Left colon (tissue), 2 donors: Measurements from ENCODE around the gene AMN. TPM values are rescaled to one million over a fixed set of nuclear protein-coding genes. Genes with fewer than 3 reads are reported as not detected.

Experiments used
- ATAC-seq: fragments of 200-7000 bp; cut with Tn5 transposase; one replicate; pipeline ENCODE4 v1.9.1; 2020; ENCODE audit warnings: mild to moderate bottlenecking, moderate library complexity
- DNase-seq, 2 donors: peaks; one replicate each; pipeline ENCODE4 v3.0.0-alpha.2; 2020
- intact Hi-C, 2 donors: fragments of 100-400 bp; cut with DNase I in 1 of 2; cut with micrococcal nuclease in 1 of 2; formaldehyde crosslinking; loops; one replicate each; pipeline versions ENCODE4 v1.11.2 to v1.14.0; 2022; cut with DNase I, micrococcal nuclease
- total RNA-seq, 2 donors: library from RNA; stranded (reverse); fragmentation: NEBNext Ultra II Directional; extraction: Animal tissue kit (Norgen Biotek cat#: 25700); gene quantifications; one replicate each; pipeline ENCODE4 v1.2.1, GENCODE V29; 2021
- donor health status: DM: no; HTN: no; CAD: no.
- donor health status: DM: yes; HTN: yes; CAD: no.

The AMN gene
- total RNA-seq, 2 donors from 2014 or later, result 186 to 331 TPM

DNA sequence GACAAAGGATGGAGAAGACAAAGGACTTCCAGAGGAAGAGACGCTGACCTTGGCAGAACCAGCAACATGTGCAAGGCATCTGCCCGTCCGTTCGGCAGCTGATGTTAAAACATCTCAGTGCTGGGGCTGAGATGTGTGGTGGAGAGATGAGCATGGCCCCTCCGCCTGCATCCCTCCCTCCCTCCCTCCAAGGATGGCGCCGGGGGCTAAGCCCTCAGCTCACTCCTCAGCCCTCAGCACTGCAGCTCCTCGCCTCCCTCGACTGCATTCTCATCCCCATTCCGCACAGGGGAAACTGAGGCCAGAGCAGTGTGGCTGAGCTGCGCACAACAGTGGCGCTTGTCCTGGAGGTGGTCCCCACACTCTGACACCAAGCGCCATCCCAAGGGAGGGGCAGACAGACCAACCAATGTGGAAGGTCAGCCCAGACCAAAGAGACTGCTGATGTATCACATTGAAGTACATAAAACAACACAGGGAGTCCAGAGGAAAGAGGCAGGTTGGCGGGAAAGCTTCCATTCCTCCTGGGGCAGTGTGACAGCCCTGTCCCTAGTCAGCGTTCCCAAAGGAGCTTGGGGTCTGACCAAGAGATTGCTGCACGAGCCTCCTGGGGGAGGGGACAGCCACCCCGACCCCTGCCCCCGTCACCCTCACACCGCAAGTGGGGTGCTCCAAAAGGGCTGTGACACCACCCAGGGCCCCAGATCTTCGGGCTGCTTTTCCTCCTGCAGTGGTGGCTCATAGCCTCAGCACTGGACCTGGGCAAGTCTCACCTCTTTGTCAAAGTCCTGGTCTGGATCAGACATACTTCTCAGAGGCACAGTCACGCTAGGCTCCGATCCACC is 15.1 kb downstream of the AMN start:
- intact Hi-C loops, result no loop called here
- no peak for ATAC-seq
- DNase-seq, result no peak

DNA sequence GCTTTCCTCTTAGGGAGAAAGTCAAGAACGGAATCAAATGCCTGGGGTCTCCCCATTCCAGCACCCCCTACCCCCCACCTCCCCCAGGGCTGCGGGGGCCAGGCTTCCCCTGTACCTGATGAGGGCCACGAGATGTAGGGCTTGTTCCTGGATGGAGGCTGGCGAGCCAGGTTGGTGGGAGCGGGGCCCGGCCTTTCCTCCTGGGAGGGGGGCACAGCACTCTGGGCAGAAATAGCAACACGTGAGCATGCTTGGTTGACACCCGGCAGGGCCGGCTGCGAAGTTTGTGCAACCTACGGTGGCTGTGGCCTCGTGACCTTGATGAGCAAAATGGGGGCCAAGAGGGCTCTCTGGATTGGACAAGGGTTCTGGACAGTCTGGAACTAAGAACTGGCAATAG is 15.7 kb downstream of the AMN start:
- intact Hi-C loops, result no loop called here
- ATAC-seq (no peak), DNase-seq (no peak)

DNA sequence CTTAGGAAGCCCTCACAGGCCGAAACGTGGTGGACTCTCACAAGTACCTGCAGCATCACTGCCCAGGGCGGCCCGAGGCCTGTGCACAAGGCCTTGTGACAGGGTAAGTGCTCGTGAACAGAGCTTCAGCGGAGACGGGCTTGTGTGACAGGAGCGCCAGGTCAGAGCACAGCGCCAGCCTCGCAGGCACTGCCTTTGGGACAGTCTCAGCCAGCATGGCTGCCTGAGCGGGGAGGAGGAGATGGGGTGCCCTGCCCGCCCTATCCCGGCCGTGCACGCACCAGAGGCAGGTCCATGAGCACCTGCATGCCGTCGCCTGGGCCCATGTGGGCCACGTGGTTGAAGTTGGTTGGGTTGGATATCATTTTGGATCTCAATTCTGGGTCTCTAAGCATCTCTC is 16.9 kb downstream of the AMN start:
- DNase-seq (no peak), ATAC-seq (no peak)
- intact Hi-C loops, result no loop called here

DNA sequence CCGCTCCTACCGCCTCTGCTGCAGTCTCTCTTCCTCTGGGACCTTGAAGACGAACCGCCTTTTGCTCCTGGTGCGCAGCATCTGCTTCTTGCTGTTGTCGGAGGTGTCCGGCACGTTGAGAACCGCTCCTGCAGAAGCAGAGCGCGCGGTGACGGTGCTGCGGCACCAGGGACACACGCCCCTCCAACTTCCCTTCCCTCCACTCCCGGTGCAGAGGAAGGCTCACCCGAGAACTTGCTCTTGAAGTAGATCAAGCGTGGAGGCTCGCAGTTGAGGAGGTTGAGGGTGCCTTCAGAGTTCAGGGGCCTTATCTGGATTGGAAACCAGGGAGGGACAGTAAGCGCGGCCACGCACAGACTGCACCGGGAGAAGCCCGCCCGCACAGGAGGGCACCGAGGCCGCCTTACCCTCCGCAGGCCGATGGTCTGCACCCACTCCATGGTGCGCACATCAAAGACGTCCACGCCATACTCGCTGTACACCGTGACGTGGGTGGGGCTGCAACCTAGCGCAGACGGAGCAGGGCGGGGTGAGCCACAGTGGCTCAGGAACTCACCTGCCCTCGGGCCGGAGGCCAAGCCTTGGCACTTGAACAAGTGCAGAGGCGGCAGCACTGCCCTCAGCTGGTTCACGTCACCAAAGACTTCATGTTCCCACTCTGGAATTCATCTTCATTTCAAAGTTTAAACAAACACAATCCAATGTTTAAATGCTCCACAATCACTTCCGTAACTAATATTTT is 17.5 kb downstream of the AMN start:
- peak; percentile 92 for ATAC-seq
- DNase-seq, result peak; percentile 73 to 74
- intact Hi-C loops, result no loop called here

DNA sequence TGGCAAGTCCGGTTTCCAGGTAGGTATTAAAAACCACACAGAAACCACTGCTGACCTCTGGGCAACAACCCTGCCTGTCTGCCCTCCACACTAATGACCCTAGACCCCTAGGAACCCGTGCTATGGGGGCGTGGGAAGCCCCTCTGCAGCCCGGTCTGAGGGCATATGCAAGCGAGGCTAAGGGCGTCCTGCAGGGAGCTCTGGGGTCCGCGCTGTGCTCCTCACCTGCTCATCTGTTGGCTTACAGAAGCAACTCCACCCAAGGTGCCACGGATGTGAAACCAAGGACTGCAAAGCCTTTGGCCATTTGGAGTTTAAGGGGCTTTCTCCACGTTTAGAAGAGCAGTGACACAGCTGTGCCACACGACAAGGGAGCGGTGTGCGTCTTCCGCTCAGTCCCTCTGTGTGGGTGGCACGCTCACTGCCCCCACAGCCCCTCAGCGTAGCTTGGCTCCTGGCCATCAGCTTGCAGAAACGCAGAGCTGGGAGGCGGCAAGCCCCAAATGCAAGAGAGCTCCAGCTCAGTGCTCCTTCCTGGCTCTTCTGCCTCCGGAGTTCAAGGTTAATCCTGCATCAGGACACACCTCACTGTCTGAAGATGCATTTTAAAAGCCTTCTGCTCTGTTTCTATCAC is 18.4 kb downstream of the AMN start:
- no peak for ATAC-seq
- DNase-seq, result no peak
- intact Hi-C loops, result no loop called here

DNA sequence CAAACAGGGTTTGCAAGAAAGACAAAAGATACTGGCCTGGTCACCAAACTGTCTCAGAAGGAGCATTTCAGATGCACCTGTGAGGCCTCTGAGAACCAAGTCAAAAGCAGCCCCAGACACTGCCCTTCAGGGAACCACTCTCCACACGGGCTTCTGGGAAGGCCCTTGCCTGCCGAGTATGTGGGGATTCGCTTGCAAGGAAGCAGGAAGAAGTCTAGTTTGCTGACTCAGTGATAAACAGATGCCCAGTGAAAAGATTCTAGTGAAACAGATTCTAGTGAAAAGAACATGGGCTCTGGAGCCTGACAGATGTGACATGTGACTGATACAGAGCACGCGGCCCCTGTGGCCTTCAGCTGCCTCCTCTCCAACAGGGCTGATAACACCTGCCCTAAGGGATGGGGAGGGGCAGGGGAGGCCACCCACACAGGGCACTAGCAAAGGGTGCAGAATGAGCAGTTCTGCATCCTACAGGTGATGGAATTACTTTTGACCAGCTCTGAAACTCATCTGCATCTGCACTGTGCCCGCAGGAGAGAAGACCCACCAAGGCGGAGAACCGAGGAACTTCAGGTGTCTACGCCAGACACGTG is 19.1 kb downstream of the AMN start:
- ATAC-seq (no peak), DNase-seq (no peak)
- intact Hi-C loops, result no loop called here

DNA sequence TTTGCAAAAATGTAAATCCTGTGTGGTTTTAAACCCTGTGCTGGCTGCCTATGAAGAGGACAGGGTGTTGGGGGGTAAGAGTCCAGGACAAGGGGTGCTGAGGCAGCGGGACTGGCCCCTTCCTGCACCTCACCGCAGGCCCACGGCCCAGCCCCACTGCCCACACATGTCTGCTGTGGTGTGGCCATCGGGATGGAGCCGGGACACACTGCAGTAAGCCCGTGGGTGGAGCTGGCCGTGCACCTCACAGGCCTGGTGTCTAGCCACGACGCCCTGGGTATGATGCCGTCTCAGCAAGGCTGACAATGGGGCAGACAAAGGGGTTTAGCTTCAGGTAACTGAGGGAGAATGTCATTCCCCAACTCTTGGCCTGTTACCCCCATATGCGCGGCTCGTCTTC is 19.6 kb downstream of the AMN start:
- ATAC-seq (no peak), DNase-seq (no peak)
- intact Hi-C loops, result no loop called here

DNA sequence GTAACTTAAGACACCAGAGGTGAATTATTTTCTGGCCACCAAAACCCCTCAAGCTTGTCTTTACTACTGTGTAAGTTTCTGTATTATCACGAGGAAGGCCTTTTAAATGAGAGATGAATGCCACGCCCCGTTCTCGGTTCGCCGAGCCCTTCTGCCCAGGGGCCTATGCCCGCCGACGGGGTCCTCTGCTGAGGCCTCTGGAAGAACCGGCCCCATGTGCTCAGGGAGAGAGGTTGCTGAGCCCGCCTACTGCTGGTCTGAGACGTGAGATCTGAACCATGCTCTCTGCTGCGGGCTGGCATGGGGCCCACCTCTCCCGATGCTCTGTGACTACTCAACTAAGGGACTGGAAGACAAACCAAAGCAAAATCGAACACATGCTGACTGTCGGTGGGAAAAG is 21.0 kb downstream of the AMN start:
- no peak for ATAC-seq
- intact Hi-C loops, result no loop called here
- DNase-seq, result no peak

DNA sequence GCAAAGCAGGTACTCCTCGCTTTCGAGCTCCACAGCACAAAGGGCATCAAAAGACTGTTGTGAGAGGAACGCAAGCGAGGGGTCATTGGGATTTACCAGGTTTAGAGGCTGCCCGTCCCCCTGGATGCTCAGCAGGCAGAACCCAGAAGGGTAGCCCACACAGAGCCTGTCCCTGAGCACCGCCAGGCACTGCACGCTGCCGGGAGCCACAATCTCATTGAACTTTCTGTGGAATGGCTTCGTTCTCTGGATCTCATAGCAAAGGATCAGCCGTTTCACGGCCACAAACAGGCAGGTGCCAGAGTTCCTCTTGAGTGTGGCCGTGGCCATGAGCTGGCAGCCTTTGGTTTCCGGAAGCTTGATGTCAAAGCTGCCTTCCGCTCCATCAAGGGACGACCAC is 21.5 kb downstream of the AMN start:
- DNase-seq (no peak), ATAC-seq (no peak)
- intact Hi-C loops, result no loop called here

DNA sequence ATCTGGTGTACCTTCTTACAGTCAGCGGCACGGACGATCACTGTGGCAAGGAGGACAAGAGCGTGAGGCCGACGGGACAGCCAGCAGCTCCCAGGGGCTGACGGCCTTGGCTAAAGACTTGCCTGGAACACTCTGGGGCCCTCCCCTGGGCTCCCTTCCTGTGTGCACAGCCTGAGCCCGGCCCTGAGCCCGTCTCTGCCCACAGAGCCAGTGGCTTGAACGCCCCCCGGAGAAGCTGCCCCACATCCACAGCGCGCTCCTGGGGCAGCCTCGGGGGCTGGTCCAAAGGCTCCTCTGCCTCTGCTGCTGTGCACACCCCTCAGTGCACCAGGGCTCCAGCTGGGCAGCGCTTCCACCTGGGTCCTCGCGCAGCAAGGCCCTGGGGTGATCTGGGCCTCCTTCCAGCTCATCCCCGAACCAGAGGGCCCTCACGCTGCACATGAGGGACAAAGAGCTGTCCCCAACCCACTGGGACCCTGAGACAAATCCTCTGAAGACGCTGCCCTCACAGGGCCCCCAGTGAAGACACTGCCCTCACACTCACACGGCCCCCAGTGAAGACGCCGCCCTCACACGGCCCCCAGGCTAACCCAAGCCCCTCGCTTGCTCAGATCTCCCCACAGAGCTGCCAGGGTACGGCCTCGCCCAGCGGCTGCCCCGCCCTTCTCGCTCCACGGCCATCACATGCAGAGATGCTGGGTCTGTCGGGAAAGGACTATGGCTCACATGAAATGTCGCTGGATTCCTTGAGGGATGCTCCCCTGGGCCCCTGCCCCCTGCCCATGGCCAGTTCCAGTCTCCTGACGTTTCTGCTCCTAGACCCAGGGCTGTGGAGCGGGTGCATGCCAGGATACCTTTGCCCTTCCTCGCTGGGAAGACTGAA is 22.2 kb downstream of the AMN start:
- ATAC-seq, result no peak
- no peak for DNase-seq
- intact Hi-C loops, result no loop called here

DNA sequence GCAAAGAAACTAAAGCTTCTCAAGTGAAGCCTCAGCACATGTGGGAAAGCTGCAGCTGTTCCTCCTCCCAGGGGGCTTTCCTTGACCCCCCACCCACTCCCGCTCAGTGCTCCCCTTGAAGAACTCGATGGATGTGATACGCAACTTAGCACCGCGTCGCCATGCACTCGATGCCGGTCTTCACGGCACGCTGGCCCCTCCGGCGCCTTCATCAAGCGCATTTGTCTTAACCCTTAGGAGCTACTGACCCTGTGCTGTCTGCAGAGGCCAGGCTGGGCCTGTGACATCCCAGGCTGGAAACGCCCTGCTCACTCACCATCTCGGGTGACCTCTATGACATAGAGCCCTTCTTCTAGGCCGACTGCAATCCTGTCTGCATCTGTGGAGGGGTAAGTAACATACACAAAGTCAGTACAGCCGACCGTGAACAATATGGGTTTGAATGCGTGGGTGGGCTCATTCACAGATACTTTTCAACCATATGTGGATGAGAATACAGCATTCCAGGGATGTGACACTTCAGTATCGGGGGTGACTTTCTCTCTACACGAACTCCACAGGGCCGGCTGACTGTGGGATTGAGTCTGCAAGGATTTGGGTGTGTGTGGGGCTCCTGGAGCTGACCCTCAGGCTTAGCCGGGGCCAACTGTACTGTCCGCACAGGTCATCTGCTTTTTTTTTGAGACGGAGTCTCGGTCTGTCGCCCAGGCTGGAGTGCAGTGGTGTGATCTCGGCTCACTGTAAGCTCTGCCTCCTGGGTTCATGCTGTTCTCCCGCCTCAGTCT is 23.1 kb downstream of the AMN start:
- no peak for ATAC-seq
- no peak for DNase-seq
- intact Hi-C loops, result no loop called here

DNA sequence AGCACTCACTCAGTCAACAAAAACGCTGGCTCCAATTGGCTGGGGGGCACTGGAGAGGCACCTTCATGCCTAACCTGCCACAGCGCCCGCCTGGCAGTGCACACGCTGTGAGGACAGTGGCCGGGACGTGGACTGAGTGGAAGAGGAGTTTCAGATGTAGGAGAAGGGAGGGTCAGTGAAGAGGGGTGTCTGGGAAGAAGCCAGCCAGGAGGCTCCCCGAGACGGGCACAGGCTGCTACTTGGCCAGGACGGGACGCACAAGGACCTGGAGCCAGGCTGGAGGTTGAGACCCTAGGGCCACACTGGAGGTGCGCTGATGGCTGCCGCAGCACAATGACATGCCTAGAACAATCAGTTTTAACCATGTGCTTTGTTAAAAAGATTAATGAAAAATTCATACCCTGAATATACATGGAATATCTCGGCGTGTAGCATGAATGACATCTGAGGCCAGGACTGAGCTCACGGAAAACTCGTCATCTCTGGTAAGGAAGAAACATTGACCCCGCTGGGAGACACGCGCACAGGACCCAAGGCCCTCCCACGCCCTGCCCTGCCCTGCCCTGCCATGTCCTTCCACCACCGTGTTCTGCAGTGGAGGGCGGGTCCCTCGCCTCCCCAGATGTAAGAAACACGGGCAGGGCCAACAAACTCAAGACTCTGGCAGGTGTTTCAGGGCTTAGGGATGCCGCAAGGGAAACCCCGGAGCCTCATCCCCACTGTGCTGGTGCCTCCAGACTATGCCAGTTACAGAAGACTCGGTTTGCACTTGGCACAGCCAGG is 25.0 kb downstream of the AMN start:
- DNase-seq (no peak), ATAC-seq (peak; percentile 72)
- intact Hi-C loops, result no loop called here

DNA sequence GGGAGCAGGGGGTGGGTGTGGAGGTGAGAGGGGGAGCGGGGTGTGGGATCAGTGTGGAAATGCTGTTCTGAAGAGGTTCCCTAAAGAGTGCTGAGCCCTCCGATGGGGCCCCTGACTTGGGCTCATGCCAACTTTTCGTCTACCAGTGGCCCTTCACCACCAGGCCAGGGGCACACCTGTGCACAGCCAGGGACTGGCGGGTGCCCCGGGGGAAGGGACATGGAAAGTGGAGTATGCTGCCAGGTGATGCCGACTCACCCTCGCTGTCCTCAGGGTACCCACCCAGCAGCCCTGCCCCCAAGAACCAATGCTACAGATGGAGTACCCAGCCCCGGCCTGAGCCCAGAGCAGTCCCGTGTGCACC is 26.2 kb downstream of the AMN start:
- ATAC-seq, result no peak
- DNase-seq, result no peak
- intact Hi-C loops, result no loop called here

DNA sequence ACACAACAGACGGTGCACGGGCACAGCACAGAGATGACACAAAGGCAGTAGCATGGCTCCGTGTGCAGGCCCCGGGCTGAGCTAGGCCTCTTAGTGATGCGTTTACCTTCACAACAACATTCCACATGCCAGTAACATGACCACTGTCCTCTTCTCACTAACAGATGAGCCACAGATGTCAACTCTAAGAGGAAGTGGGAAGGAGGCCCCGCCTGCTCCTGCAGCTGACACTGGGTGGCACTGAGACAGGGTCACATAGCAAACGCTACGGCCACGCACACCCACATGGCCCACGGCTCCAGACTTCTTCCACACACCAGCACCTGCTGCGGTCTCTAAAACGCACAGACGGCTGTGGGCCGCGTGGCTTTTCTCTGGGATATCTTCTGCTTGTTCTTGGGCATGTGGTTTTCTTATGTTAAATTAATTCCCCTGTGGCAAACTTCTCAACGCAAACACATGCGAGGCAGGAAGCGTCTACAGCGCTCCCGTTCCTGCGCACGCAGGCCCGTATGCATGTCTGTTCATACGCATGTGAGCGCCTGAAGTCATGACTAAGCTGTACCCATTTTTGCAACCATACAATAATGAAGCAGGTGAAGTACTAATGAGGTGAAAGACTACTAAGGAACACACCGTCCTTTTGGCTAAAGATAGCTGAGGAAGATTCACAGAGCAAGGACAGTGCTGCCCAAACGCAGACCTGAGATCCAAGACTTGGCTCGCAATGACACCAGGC is 26.8 kb downstream of the AMN start:
- ATAC-seq (peak; percentile 30), DNase-seq (peak in 1 of 2 donors; percentile 46)
- intact Hi-C loops, result no loop called here

DNA sequence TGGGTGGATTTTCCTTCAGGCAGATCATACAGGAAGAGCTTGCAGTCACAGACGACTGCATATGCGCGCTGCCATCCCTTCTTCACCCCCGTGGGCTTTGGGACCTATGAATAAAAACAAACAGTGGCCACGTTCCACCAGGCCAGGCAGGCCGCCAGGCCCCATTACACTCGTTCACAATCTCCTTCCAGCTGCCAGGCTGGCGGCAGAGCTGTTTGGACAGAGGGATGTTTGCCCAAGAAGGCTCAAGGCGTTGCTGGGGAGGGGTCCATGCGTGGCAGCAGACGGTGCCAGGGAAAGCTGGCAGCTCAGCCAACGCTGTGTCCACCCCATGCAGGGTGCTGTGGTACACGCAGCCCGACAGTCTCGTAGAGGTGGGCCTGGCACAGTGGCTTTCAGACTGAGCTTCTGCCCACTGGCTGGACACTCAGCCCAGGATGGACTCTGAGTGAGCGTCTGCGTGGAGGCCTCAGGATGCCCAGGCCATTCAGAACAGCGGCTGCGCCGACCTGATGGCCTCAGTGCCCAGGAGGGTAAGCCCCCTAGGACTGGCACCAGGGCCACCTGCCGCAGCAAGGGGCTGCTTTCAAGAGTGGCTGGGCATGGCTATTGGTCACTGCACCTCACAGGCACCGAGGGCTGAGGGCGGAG is 27.5 kb downstream of the AMN start:
- intact Hi-C loops, result no loop called here
- DNase-seq (no peak), ATAC-seq (no peak)

DNA sequence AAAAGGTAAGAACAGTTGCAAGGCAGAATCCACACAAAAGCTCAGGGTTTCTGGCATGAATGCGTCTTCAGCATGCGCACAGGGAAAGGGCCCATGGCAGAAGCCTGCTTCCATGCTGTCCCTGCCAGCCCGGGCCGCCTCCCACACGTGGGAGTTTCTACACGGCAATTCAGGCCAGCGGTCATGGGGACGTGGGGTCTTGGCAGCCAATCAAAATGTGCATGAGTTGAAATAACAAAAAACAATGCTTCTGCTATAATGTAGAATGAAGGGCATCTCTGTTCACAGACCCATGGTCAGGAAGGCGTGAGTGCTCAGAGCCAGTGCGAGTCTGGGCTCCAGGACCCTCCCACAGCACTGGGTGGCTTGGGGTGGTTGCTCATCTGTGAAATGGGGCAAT is 28.6 kb downstream of the AMN start:
- DNase-seq, result no peak
- ATAC-seq, result no peak
- intact Hi-C loops, result no loop called here
